ENCODE results near the gene IL2RA. TPM values are rescaled to one million over a fixed set of nuclear protein-coding genes. Genes with fewer than 3 reads are reported as not detected.
"Not testable (repeated sequence)": the region's sequence is repeated elsewhere in the genome, so short reads cannot be mapped to it uniquely, and the experiment has no call there.

The IL2RA gene
- total and polyA plus RNA-seq, 9 of the 15 experiments (the other 6 are each of a cell fraction or from before 2014, with no cell fraction given), result 0.95 TPM; not detected in 8

GRCh38 chr10:6005161-6005804, 56.9 kb downstream of the IL2RA start:
- DNase-seq (ENCODE audit: extremely low read depth in 1 of 4, low spot score in 3 of 4); H3K4me3 ChIP-seq; intact Hi-C loops (cut with micrococcal nuclease); H3K9me1 ChIP-seq (ENCODE audit: control insufficient read depth, insufficient read depth, low read length); H3K27ac ChIP-seq (ENCODE audit: extremely low read depth, low read depth, low read length); H4K20me1 ChIP-seq (replicated peaks; ENCODE audit: control insufficient read depth, insufficient read depth, low read length); ATAC-seq; FAIRE-seq; CTCF ChIA-PET (ENCODE audit: low intra/inter-chr PET ratio); H3K36me3 ChIP-seq (ENCODE audit: control insufficient read depth, insufficient read depth, low read length); H3K9me3 ChIP-seq (replicated peaks; ENCODE audit: control insufficient read depth, insufficient read depth, low read depth, low read length); H3K79me2 ChIP-seq (ENCODE audit: control insufficient read depth, insufficient read depth, low read length); H3K4me2 ChIP-seq (ENCODE audit: insufficient read depth, low read length); H3K4me1 ChIP-seq (replicated peaks in 1 of 2; ENCODE audit: control insufficient read depth in 2 of 2, insufficient read depth in 2 of 2, low read length in 2 of 2); H3K9ac ChIP-seq (ENCODE audit: insufficient read depth in 1 of 2, low read depth in 2 of 2, low read length in 2 of 2); in situ Hi-C loops (cut with MboI); BruUV-seq (replicated peaks); TF ChIP-seq ID3 (CRISPR knock-in tag; IDR thresholded peaks at IDR 0.05): not testable (repeated sequence)
- peak overlapping the region; percentile 7; the same call in 1 of the 2 replicates for H2AFZ ChIP-seq (ENCODE audit: low read depth, low read length)
- 6% methylated on average over 6 of the region's 6 CpGs for WGBS (ENCODE audit: insufficient coverage, low coverage, missing lambda C conversion rate)
- POLR2A ChIA-PET, result interaction anchor here (1.5 kb wide), 1 partner anchor 11 kb away, joined by 3 read pairs; no protein-coding TSS in a partner anchor
- H3K27me3 ChIP-seq (ENCODE audit: control insufficient read depth in 2 of 2, insufficient read depth in 2 of 2, low read length in 2 of 2), result peaks cover 5 to 11% of the 10 kb centered on the region in 2 experiments
- TF ChIP-seq PTRF (tag; IDR thresholded peaks at IDR 0.05) (peak; percentile 78), ZNF175 (CRISPR knock-in tag; IDR thresholded peaks at IDR 0.05; ENCODE audit: low read depth) (0 out of 2 replicates have a peak, but pooled peaks have one; percentile 32), MEF2D (tag; conservative IDR thresholded peaks at IDR 0.05; ENCODE audit: low read depth) (peak; percentile 84), ZNF644 (tag; IDR thresholded peaks at IDR 0.05; ENCODE audit: low read depth) (0 out of 2 replicates have a peak, but pooled peaks have one; percentile 42), ESRRA (IDR thresholded peaks at IDR 0.05; ENCODE audit: borderline replicate concordance, low read depth) (peak; percentile 71), SRF (CRISPR knock-in tag; IDR thresholded peaks at IDR 0.05) (peak in 1 of 2 experiments; percentile 68; a peak in 1 of 4 replicates), ETV1 (tag; conservative IDR thresholded peaks at IDR 0.05; ENCODE audit: low read depth) (0 out of 2 replicates have a peak, but pooled peaks have one; percentile 38), ILK (tag; IDR thresholded peaks at IDR 0.05; ENCODE audit: borderline replicate concordance, low read depth) (0 out of 2 replicates have a peak, but pooled peaks have one; percentile 47), ID3 (tag; IDR thresholded peaks at IDR 0.05) (0 out of 2 replicates have a peak, but pooled peaks have one; percentile 45), YY1 (IDR thresholded peaks at IDR 0.05; ENCODE audit: borderline replicate concordance in 1 of 3, control insufficient read depth in 1 of 3, extremely low read depth in 1 of 3, insufficient read depth in 3 of 3, insufficient read length in 1 of 3, insufficient replicate concordance in 2 of 3, low read depth in 1 of 3, low read length in 2 of 3) (peak in 1 of 3 experiments; percentile 47), PTTG1 (tag; IDR thresholded peaks at IDR 0.05; ENCODE audit: low read depth) (peak; percentile 85)
- TF ChIP-seq, protein P1, sequence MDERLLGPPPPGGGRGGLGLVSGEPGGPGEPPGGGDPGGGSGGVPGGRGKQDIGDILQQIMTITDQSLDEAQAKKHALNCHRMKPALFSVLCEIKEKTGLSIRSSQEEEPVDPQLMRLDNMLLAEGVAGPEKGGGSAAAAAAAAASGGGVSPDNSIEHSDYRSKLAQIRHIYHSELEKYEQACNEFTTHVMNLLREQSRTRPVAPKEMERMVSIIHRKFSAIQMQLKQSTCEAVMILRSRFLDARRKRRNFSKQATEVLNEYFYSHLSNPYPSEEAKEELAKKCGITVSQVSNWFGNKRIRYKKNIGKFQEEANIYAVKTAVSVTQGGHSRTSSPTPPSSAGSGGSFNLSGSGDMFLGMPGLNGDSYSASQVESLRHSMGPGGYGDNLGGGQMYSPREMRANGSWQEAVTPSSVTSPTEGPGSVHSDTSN (CRISPR knock-in tag; IDR thresholded peaks at IDR 0.05; ENCODE audit: low read depth), result not testable (repeated sequence)
- TF ChIP-seq, protein P1 (tag; conservative IDR thresholded peaks at IDR 0.05; ENCODE audit: low read depth), result peak; percentile 33; the same call in 1 of the 2 replicates
- TF ChIP-seq, protein P2, sequence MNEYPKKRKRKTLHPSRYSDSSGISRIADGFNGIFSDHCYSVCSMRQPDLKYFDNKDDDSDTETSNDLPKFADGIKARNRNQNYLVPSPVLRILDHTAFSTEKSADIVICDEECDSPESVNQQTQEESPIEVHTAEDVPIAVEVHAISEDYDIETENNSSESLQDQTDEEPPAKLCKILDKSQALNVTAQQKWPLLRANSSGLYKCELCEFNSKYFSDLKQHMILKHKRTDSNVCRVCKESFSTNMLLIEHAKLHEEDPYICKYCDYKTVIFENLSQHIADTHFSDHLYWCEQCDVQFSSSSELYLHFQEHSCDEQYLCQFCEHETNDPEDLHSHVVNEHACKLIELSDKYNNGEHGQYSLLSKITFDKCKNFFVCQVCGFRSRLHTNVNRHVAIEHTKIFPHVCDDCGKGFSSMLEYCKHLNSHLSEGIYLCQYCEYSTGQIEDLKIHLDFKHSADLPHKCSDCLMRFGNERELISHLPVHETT (CRISPR knock-in tag; conservative IDR thresholded peaks at IDR 0.05 in 1 of 2, IDR thresholded peaks at IDR 0.05 in 1 of 2), result peak in 1 of 2 experiments; percentile 75; a peak in 2 of 4 replicates
